GM06990 (cell line): ENCODE data around the gene SLC16A13.

Source experiments
- DNase-seq: peaks from one replicate; pipeline ENCODE4 v3.0.0-alpha.2; 2011; ENCODE audit not compliant: insufficient read length; ENCODE audit errors: extremely low read depth
- H3K27me3 ChIP-seq: replicated peaks from 2 replicates; pipeline ENCODE4 v1.6.0; 2011; ENCODE audit warnings: low read length; ENCODE audit not compliant: control insufficient read depth, insufficient read depth
- H3K36me3 ChIP-seq: 2 replicates; pipeline ENCODE4 v1.5.1; 2011; ENCODE audit warnings: low read length; ENCODE audit not compliant: control insufficient read depth, insufficient read depth
- H3K4me3 ChIP-seq: replicated peaks from 2 replicates; pipeline ENCODE4 v1.5.1; 2011; ENCODE audit warnings: low read depth, mild to moderate bottlenecking, control low read depth, low read length
- TF ChIP-seq, protein P1 (sequence below): IDR thresholded peaks from 2 replicates; pipeline ENCODE4 v1.5.1; 2011; ENCODE audit warnings: low read length, control low read depth, mild to moderate bottlenecking, inconsistent platforms; ENCODE audit not compliant: insufficient read depth, poor library complexity, severe bottlenecking

SLC16A13 gene

DNA sequence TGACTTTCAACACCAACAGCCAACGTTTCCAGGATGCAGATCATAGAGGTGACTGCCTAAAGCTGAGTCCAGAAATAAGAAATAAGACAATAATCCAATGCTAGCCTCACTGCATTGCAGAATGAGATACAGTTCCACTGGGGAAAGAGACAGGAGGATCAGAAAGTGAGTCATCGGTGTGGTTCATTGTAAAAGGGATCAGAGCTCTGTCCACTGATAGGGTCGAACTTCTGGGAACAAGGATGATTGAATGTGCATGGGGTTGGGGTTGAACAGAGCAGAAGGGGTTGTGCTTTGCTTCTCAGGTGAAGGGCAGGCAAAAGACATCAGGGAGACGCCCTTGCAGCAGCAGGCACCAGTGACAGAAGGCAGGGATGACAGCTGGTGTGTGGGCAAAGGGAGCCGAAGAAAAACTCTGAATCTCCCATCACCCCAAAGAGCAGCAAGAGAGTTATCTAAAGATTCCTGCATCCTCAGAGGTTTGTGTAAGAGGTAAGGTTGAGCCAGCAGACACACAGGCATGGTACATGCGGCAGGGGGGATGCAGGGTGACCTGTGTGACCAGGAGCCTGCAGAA, 27.8 kb downstream of the SLC16A13 start:
- H3K27me3 ChIP-seq = no peaks in the 10 kb centered on the region; the same call in 1 of the 2 replicates
- TF ChIP-seq, protein P1, sequence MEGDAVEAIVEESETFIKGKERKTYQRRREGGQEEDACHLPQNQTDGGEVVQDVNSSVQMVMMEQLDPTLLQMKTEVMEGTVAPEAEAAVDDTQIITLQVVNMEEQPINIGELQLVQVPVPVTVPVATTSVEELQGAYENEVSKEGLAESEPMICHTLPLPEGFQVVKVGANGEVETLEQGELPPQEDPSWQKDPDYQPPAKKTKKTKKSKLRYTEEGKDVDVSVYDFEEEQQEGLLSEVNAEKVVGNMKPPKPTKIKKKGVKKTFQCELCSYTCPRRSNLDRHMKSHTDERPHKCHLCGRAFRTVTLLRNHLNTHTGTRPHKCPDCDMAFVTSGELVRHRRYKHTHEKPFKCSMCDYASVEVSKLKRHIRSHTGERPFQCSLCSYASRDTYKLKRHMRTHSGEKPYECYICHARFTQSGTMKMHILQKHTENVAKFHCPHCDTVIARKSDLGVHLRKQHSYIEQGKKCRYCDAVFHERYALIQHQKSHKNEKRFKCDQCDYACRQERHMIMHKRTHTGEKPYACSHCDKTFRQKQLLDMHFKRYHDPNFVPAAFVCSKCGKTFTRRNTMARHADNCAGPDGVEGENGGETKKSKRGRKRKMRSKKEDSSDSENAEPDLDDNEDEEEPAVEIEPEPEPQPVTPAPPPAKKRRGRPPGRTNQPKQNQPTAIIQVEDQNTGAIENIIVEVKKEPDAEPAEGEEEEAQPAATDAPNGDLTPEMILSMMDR = no peak
- H3K36me3 ChIP-seq = no peaks in the 10 kb centered on the region
- H3K4me3 ChIP-seq = no peak overlapping the region
- DNase-seq = no peak

- TF ChIP-seq, protein P1 = no peak
- no peaks in the 10 kb centered on the region for H3K27me3 ChIP-seq
- H3K4me3 ChIP-seq = no peak overlapping the region
- no peaks in the 10 kb centered on the region for H3K36me3 ChIP-seq
- no peak for DNase-seq
Observed at GRCh38 chr17:7064261-7064660, 28.4 kb downstream of the SLC16A13 start.

DNA sequence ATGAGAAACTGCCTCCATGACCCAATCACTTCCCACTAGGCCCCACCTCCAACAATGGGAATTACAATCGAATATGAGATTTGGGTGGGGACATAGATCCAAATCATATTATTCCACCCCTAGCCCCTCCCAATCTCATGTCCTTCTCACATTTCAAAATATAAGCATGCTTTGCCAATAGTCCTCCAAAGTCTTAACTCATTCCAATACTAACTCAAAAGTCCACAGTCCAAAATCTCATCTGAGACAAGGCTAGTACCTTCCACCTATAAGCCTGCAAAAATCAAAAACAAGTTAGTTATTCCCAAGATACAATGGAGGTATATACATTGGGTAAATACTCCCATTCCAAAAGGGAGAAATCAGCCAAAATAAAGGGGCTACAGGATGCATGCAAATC, 31.4 kb downstream of the SLC16A13 start:
- Histone ChIP-seq H3K36me3 (no peaks in the 10 kb centered on the region), H3K27me3 (no peaks in the 10 kb centered on the region; the same call in 1 of the 2 replicates), H3K4me3 (no peak overlapping the region)
- DNase-seq = no peak
- TF ChIP-seq, protein P1 = no peak

DNA sequence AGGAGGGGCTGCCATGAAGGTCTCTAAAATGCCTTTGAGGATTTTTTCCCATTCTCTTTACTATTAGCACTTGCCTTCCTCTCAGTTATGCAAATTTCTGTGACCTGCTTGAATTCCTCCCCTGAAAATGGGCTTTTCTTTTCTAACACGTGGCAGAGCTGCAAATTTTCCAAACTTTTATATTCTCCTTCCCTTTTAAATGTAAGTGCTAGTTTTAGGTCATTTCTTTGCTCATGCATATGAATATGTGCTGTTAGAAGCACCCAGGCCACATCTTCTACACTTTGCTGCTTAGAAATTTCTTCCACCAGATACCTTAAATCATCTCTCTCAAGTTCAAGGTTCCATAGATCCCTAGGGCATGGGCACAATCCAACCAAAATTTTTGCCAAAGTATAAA, 32.5 kb downstream of the SLC16A13 start:
- Histone ChIP-seq H3K36me3 (no peaks in the 10 kb centered on the region), H3K27me3 (no peaks in the 10 kb centered on the region; the same call in 1 of the 2 replicates), H3K4me3 (no peak overlapping the region)
- DNase-seq = no peak
- TF ChIP-seq, protein P1 = no peak

DNA sequence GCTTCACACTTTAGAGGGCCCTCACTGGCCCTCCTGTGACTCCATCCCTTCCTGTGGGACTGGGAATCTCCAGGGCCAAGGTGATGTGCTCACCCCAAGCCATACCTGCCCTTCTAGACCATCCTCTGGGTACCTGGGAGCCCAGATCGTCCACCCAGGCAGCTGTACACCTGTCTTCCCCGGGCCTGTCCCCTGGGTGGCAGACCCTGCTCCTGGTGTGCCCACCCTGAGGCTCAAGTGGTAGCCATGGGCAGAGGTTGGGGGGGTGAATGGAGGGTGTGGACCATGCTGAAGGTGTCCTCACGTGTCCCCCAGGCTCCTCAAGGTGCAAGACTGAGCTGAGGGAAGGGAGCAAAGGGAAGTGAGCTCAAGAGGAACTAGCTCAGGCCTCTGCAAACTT, 34.9 kb downstream of the SLC16A13 start:
- no peaks in the 10 kb centered on the region for H3K36me3 ChIP-seq
- no peak for DNase-seq
- no peak overlapping the region for H3K4me3 ChIP-seq
- TF ChIP-seq, protein P1 = no peak
- no peaks in the 10 kb centered on the region; the same call in 1 of the 2 replicates for H3K27me3 ChIP-seq

GRCh38 chr17:7072406-7072805, 36.6 kb downstream of the SLC16A13 start:
- TF ChIP-seq, protein P1 = no peak
- no peak for DNase-seq
- H3K4me3 ChIP-seq = no peak overlapping the region
- no peaks in the 10 kb centered on the region; the same call in 1 of the 2 replicates for H3K27me3 ChIP-seq
- H3K36me3 ChIP-seq = no peaks in the 10 kb centered on the region
